K562 (cell line): Measurements from ENCODE around the gene INSIG1. TPM values are rescaled to one million over a fixed set of nuclear protein-coding genes. Genes with fewer than 3 reads are reported as not detected.

Experiments
- ATF4 ChIP-seq: fragments of 450-650 bp; formaldehyde crosslinking; IDR thresholded peaks from 2 replicates; pipeline ENCODE4 v1.4.0; 2022; ENCODE audit warnings: mild to moderate bottlenecking, moderate library complexity
- CHD4 ChIP-seq: fragments of 200-600 bp; sonication (generic); IDR thresholded peaks from 3 replicates; pipeline ENCODE4 v1.6.1; 2012; ENCODE audit warnings: low read depth, mild to moderate bottlenecking, mixed read lengths, low read length, inconsistent platforms; ENCODE audit not compliant: insufficient read depth, insufficient replicate concordance, poor library complexity, severe bottlenecking
- CREB5 ChIP-seq: fragments of 250-450 bp; sonication (Bioruptor Pico); IDR thresholded peaks from 2 replicates; pipeline ENCODE4 v1.5.0; 2020; ENCODE audit warnings: mild to moderate bottlenecking
- CTCFL ChIP-seq: IDR thresholded peaks from 2 replicates; pipeline ENCODE4 v1.6.1; 2011; ENCODE audit warnings: borderline replicate concordance, low read depth, mild to moderate bottlenecking, moderate library complexity, low read length; ENCODE audit not compliant: insufficient read depth, poor library complexity, severe bottlenecking
- HINFP ChIP-seq: fragments of 450-650 bp; conservative IDR thresholded peaks from 2 replicates; pipeline ENCODE4 v1.6.1; 2016; ENCODE audit warnings: missing genetic modification characterization, low read depth, mild to moderate bottlenecking, control low read depth, missing compliant biosample characterization
- POLR2AphosphoS5 ChIP-seq: IDR thresholded peaks from 2 replicates; pipeline ENCODE4 v1.6.1; 2011; ENCODE audit warnings: mild to moderate bottlenecking, low read depth, low read length, moderate library complexity; ENCODE audit not compliant: control insufficient read depth, insufficient read depth
- RBFOX2 ChIP-seq: fragments of 200-400 bp; formaldehyde crosslinking; IDR thresholded peaks from 2 replicates; pipeline ENCODE4 v1.6.1; 2017; ENCODE audit warnings: low read depth, mild to moderate bottlenecking, low read length, moderate library complexity
- SRSF7 ChIP-seq: fragments of 200-400 bp; formaldehyde crosslinking; optimal IDR thresholded peaks from 2 replicates; pipeline ENCODE3; 2017; ENCODE audit warnings: mild to moderate bottlenecking, low read depth, low read length
- TAF1 ChIP-seq: IDR thresholded peaks from 2 replicates; pipeline ENCODE4 v1.6.1; 2011; ENCODE audit warnings: mild to moderate bottlenecking, low read length, moderate library complexity; ENCODE audit not compliant: insufficient read depth, control insufficient read depth, severe bottlenecking; ENCODE audit errors: extremely low read depth
- YY1 ChIP-seq, 3 experiments: IDR thresholded peaks; 2 replicates each; pipeline ENCODE4 v1.6.1; 2011; ENCODE audit warnings: low read length in 2 of 3, mild to moderate bottlenecking in 2 of 3, moderate library complexity in 2 of 3, borderline replicate concordance in 1 of 3, control low read depth in 1 of 3, low read depth in 1 of 3; ENCODE audit not compliant: insufficient read depth in 3 of 3, insufficient replicate concordance in 2 of 3, control insufficient read depth in 1 of 3, insufficient read length in 1 of 3; ENCODE audit errors: extremely low read depth in 1 of 3
- ZBED1 ChIP-seq: IDR thresholded peaks from 2 replicates; pipeline ENCODE4 v1.6.1; 2014
- ZNF232 ChIP-seq: sonication (generic); formaldehyde crosslinking; IDR thresholded peaks from 2 replicates; pipeline ENCODE4 v1.8.0; 2022; ENCODE audit warnings: mild to moderate bottlenecking, missing genetic modification reagents
- ZNF592 ChIP-seq: fragments of 450-650 bp; IDR thresholded peaks from 2 replicates; pipeline ENCODE4 v1.6.1; 2017; ENCODE audit warnings: antibody characterized with exemption, mild to moderate bottlenecking
- ZNF764 ChIP-seq: fragments of 250-450 bp; sonication (Bioruptor Pico); IDR thresholded peaks from 2 replicates; pipeline ENCODE4 v1.4.0; 2020; ENCODE audit warnings: low read depth, mild to moderate bottlenecking, moderate library complexity
- polyA plus RNA-seq, 8 experiments: library from polyadenylated mRNA; depleted of rRNA in 4 of 8; stranded (reverse) in 5 of 8; unstranded in 3 of 8; fragments of >200 nt; fragmentation: Nextera tagmentation in 2 of 8; fragmentation: Illumina TruSeq in 1 of 8; extraction: Ambion mirVana in 2 of 8; extraction: Trizol in 1 of 8; gene quantifications; 2 replicates each; pipeline versions ENCODE4 v1.2.1 to v1.2.3, GENCODE V29; 2011 to 2014; ENCODE audit warnings: inconsistent platforms in 1 of 8, missing spikeins in 1 of 8
- total RNA-seq, 7 experiments: library from RNA; depleted of rRNA in 6 of 7; stranded (reverse); fragments of >200 nt in 6 of 7; fragmentation: Illumina TruSeq in 2 of 7; extraction: Trizol in 2 of 7; gene quantifications; 2 replicates each; pipeline versions ENCODE4 v1.2.1 to v1.2.3, GENCODE V29; 2011 to 2021; ENCODE audit warnings: low replicate concordance in 1 of 7

Gene INSIG1
- total and polyA plus RNA-seq, 9 of the 15 experiments (the other 6 are each of a cell fraction or from before 2014, with no cell fraction given): 57.1 to 787 (median 238) TPM

- TF ChIP-seq CHD4 (no peak), SRSF7 (no peak), HINFP (no peak), ZNF232 (CRISPR knock-in tag) (no peak), CREB5 (no peak), ATF4 (CRISPR knock-in tag) (no peak), ZNF592 (no peak), RBFOX2 (no peak), TAF1 (no peak), ZNF764 (no peak), POLR2AphosphoS5 (peak; percentile 40; the same call in 1 of the 2 replicates), YY1 (IDR thresholded peaks at IDR 0.05; ENCODE audit: borderline replicate concordance in 1 of 3, control insufficient read depth in 1 of 3, extremely low read depth in 1 of 3, insufficient read depth in 3 of 3, insufficient read length in 1 of 3, insufficient replicate concordance in 2 of 3, low read depth in 1 of 3, low read length in 2 of 3) (no peak), ZBED1 (peak; percentile 79; the same call in 1 of the 2 replicates), CTCFL (no peak)
These were observed 3.2 kb downstream of the INSIG1 start (continued) for GRCh38 chr7:155300641-155301452.
